Measurements from ENCODE around the gene HS3ST3A1. TPM values are rescaled to one million over a fixed set of nuclear protein-coding genes. Genes with fewer than 3 reads are reported as not detected.

HS3ST3A1 gene
- total RNA-seq, 1 experiment from 2014 or later: 3.4 TPM

DNA sequence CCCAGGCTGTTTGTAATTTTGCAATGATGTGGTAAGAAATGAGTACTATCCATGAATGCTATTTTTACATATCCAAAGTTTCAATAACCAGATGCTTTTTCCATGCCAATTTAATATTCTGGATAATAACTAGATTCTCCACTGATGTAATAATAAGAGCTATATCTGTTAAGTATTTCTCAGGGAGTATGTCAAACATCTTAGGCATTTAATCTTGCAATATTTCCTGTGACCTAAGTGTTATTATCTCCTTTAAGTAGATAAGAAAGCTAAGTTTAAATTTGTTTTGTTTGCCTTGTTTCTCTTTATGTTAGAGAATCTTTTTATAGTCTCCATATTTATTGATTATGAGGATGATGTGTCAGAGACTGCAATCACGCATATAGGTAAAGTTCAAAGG lies 32.3 kb upstream of the HS3ST3A1 start:
- no peak overlapping the region for H2BK15ac ChIP-seq (ENCODE audit: low read depth, low read length)
- H4K91ac ChIP-seq (ENCODE audit: insufficient read length, low read depth, low read length): no peak overlapping the region
- WGBS (ENCODE audit: extremely low coverage, insufficient read length, low lambda C conversion rate): no CpG with 5 or more reads among the region's 1 CpG
- no peaks in the 10 kb centered on the region for H3K27me3 ChIP-seq (ENCODE audit: insufficient read depth, low read length)
- H3K14ac ChIP-seq (ENCODE audit: insufficient read depth, low read length): no peak overlapping the region
- H3T11ph ChIP-seq (ENCODE audit: low read length): no peak overlapping the region
- H3K4ac ChIP-seq (ENCODE audit: low read depth, low read length): no peak overlapping the region
- no peak overlapping the region for H2BK20ac ChIP-seq (ENCODE audit: low read depth, low read length, poor library complexity, severe bottlenecking)
- H2AK5ac ChIP-seq (ENCODE audit: insufficient read length, low read length): no peak overlapping the region
- H3K56ac ChIP-seq (ENCODE audit: insufficient read length, low read depth, low read length): no peak overlapping the region
- no peak overlapping the region for H3K4me2 ChIP-seq (ENCODE audit: insufficient read depth, insufficient read length, low read length)
- H2BK12ac ChIP-seq (ENCODE audit: insufficient read length, low read depth, low read length): no peak overlapping the region
- H2AFZ ChIP-seq (ENCODE audit: low read length): no peak overlapping the region
- peaks cover 12 to 13% of the 10 kb centered on the region in 2 experiments for H3K4me1 Mint-ChIP-seq
- TF ChIP-seq, protein P1, sequence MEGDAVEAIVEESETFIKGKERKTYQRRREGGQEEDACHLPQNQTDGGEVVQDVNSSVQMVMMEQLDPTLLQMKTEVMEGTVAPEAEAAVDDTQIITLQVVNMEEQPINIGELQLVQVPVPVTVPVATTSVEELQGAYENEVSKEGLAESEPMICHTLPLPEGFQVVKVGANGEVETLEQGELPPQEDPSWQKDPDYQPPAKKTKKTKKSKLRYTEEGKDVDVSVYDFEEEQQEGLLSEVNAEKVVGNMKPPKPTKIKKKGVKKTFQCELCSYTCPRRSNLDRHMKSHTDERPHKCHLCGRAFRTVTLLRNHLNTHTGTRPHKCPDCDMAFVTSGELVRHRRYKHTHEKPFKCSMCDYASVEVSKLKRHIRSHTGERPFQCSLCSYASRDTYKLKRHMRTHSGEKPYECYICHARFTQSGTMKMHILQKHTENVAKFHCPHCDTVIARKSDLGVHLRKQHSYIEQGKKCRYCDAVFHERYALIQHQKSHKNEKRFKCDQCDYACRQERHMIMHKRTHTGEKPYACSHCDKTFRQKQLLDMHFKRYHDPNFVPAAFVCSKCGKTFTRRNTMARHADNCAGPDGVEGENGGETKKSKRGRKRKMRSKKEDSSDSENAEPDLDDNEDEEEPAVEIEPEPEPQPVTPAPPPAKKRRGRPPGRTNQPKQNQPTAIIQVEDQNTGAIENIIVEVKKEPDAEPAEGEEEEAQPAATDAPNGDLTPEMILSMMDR (conservative IDR thresholded peaks at IDR 0.05): no peak
- H4K8ac ChIP-seq (replicated peaks; ENCODE audit: insufficient read length, low read depth, low read length): no peak overlapping the region
- no peaks in the 10 kb centered on the region for H4K20me1 ChIP-seq (ENCODE audit: control insufficient read depth, insufficient read depth, insufficient read length)
- H3K27me3 Mint-ChIP-seq (ENCODE audit: low read depth): no peaks in the 10 kb centered on the region
- H3K27ac Mint-ChIP-seq: no peak overlapping the region
- H4K5ac ChIP-seq (ENCODE audit: insufficient read length, low read depth, low read length): no peak overlapping the region
- H3K79me2 ChIP-seq (ENCODE audit: insufficient read depth, low read length): no peaks in the 10 kb centered on the region
- no peak overlapping the region for H3K18ac ChIP-seq (ENCODE audit: insufficient read length, low read depth, low read length)
- no peak overlapping the region for H3K27ac ChIP-seq (ENCODE audit: insufficient read length, low read depth, low read length)
- no peak overlapping the region for H3K4me3 Mint-ChIP-seq
- no peaks in the 10 kb centered on the region; the same call in 1 of the 2 replicates for H3K4me1 ChIP-seq (ENCODE audit: insufficient read depth, low read length)
- no peak overlapping the region for H2BK5ac ChIP-seq (ENCODE audit: insufficient read length, low read length)
- no peak overlapping the region for H2BK120ac ChIP-seq (ENCODE audit: low read depth, low read length, poor library complexity, severe bottlenecking)
- no peak for DNase-seq
- H3K9me3 ChIP-seq (ENCODE audit: control insufficient read depth, low read depth, low read length): no peaks in the 10 kb centered on the region
- no peaks in the 10 kb centered on the region for H3K79me1 ChIP-seq (ENCODE audit: insufficient read depth, low read depth, low read length, poor library complexity, severe bottlenecking)
- peaks cover 0 to 4% (median 0%) of the 10 kb centered on the region in 3 experiments; a peak in 1 of 7 replicates for H3K36me3 Mint-ChIP-seq (ENCODE audit: insufficient read depth in 1 of 3, low read depth in 3 of 3)
- no peaks in the 10 kb centered on the region for H3K23me2 ChIP-seq (ENCODE audit: insufficient read length, low read depth, low read length, poor library complexity, severe bottlenecking)
- no peak overlapping the region for H3K23ac ChIP-seq (ENCODE audit: insufficient read length, low read depth, low read length)
- no peaks in the 10 kb centered on the region for H3K9me3 Mint-ChIP-seq
- no peak overlapping the region for H3K9ac ChIP-seq (ENCODE audit: extremely low read depth, insufficient read length, low read length)
